MM.1S (cell line): ENCODE measurements around the gene EXOSC6.

Experiments used
- DNase-seq: peaks from one replicate; pipeline ENCODE4 v3.0.0-alpha.2; 2015
- H2AFZ ChIP-seq: fragments of 300-600 bp; sonication (generic); 2 replicates; pipeline ENCODE4 v1.6.0; 2016; ENCODE audit warnings: antibody characterized with exemption, low read length
- H3F3A ChIP-seq: fragments of 300-600 bp; sonication (generic); 2 replicates; pipeline ENCODE4 v1.6.1; 2016; ENCODE audit warnings: mild to moderate bottlenecking, antibody characterized with exemption, low read length, moderate library complexity, mixed read lengths; ENCODE audit not compliant: insufficient read depth
- H3K27ac ChIP-seq: fragments of 300-600 bp; sonication (generic); 2 replicates; pipeline ENCODE4 v1.5.1; 2016; ENCODE audit warnings: mild to moderate bottlenecking, low read length
- H3K27me3 ChIP-seq: fragments of 300-600 bp; sonication (generic); replicated peaks from 2 replicates; pipeline ENCODE4 v1.6.0; 2016; ENCODE audit warnings: low read length; ENCODE audit not compliant: insufficient read depth
- H3K36me3 ChIP-seq: fragments of 300-600 bp; sonication (generic); replicated peaks from 2 replicates; pipeline ENCODE4 v1.6.1; 2016; ENCODE audit warnings: mild to moderate bottlenecking, low read length, mixed read lengths; ENCODE audit not compliant: insufficient read depth
- H3K4me1 ChIP-seq: fragments of 300-600 bp; sonication (generic); 2 replicates; pipeline ENCODE4 v1.6.1; 2016; ENCODE audit warnings: low read length, mixed read lengths
- H3K4me2 ChIP-seq: fragments of 300-600 bp; sonication (generic); 2 replicates; pipeline ENCODE4 v1.6.0; 2016; ENCODE audit warnings: low read depth, low read length
- H3K4me3 ChIP-seq: fragments of 300-600 bp; sonication (generic); 2 replicates; pipeline ENCODE4 v1.5.1; 2016; ENCODE audit warnings: low read length, mixed read lengths
- H3K79me2 ChIP-seq: fragments of 300-600 bp; sonication (generic); 2 replicates; pipeline ENCODE4 v1.6.1; 2016; ENCODE audit warnings: mixed run types, low read length, mixed read lengths
- H3K9ac ChIP-seq: fragments of 300-600 bp; sonication (generic); 2 replicates; pipeline ENCODE4 v1.6.1; 2016; ENCODE audit warnings: low read length, mixed read lengths
- H3K9me2 ChIP-seq: fragments of 300-600 bp; sonication (generic); replicated peaks from 2 replicates; pipeline ENCODE4 v1.6.1; 2016; ENCODE audit warnings: mild to moderate bottlenecking, low read length, mixed read lengths; ENCODE audit not compliant: insufficient read depth
- H3K9me3 ChIP-seq: fragments of 300-600 bp; sonication (generic); replicated peaks from 2 replicates; pipeline ENCODE4 v1.6.1; 2016; ENCODE audit warnings: mild to moderate bottlenecking, low read length, mixed read lengths; ENCODE audit not compliant: insufficient read depth
- H4K20me1 ChIP-seq: fragments of 300-600 bp; sonication (generic); 2 replicates; pipeline ENCODE4 v1.6.1; 2016; ENCODE audit warnings: mild to moderate bottlenecking, low read length, moderate library complexity, mixed read lengths; ENCODE audit not compliant: insufficient read depth
- EZH2 ChIP-seq: fragments of 300-600 bp; sonication (generic); optimal IDR thresholded peaks from 2 replicates; pipeline ENCODE3; 2017; ENCODE audit warnings: low read depth, mild to moderate bottlenecking, antibody characterized with exemption, low read length, mixed read lengths
- EZH2phosphoT487 ChIP-seq: fragments of 300-600 bp; sonication (generic); IDR thresholded peaks from 2 replicates; pipeline ENCODE4 v1.6.1; 2018; ENCODE audit warnings: antibody characterized with exemption, low read length
- TF ChIP-seq, protein P1 (sequence below): fragments of 300-600 bp; sonication (generic); IDR thresholded peaks from 2 replicates; pipeline ENCODE4 v1.5.1; 2016; ENCODE audit warnings: antibody characterized with exemption, low read length, mixed read lengths

Gene EXOSC6

DNA sequence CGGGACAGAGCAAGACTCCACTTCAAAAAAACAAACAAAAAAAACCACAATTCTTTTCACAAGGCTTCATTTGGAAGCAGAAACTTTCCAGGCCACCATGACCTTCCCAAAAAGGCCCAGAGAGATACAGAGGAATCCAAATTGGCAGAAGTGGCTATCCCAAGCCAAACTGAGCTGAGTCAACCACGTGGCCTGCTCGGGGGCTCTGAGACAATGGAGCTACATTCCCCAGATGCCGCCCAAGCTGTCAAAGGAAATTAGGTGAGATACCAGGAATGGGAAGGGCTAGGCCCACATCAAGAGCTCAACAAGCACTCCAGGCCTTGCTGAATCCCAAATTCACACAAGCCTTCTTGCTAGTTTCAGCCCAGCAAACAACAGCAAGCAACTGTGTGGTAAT, 5.7 kb upstream of the EXOSC6 start:
- H3F3A ChIP-seq: peaks cover 21% of the 10 kb centered on the region
- DNase-seq: no peak
- no peaks in the 10 kb centered on the region for H3K4me1 ChIP-seq

DNA sequence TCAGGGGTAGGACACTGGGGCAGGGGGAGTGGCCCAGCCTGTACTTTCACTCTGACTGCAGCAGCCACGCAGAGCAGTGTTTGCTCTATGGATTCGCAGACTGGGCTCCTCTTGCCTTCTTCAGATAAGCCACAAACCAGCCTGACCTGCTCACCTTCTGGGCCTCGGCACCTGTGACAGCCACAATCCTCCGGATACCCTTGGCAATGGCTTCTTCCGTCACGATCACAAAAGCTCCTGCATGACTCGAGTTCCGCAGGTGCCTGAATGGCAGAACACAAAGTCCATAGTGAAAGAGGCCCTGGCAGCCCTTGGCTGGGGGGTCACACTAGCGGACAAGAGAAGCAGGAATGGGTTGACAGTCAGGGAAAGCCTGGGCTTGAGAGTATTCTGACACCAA, 3.8 kb upstream of the EXOSC6 start:
- no peak for DNase-seq
- TF ChIP-seq EZH2 (no peak), EZH2phosphoT487 (no peak)
- TF ChIP-seq, protein P1, sequence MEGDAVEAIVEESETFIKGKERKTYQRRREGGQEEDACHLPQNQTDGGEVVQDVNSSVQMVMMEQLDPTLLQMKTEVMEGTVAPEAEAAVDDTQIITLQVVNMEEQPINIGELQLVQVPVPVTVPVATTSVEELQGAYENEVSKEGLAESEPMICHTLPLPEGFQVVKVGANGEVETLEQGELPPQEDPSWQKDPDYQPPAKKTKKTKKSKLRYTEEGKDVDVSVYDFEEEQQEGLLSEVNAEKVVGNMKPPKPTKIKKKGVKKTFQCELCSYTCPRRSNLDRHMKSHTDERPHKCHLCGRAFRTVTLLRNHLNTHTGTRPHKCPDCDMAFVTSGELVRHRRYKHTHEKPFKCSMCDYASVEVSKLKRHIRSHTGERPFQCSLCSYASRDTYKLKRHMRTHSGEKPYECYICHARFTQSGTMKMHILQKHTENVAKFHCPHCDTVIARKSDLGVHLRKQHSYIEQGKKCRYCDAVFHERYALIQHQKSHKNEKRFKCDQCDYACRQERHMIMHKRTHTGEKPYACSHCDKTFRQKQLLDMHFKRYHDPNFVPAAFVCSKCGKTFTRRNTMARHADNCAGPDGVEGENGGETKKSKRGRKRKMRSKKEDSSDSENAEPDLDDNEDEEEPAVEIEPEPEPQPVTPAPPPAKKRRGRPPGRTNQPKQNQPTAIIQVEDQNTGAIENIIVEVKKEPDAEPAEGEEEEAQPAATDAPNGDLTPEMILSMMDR: no peak
- H3K9me2 ChIP-seq: no peaks in the 10 kb centered on the region
- no peak overlapping the region for H2AFZ ChIP-seq
- no peaks in the 10 kb centered on the region for H3K4me1 ChIP-seq
- H3K36me3 ChIP-seq: 0 out of 2 replicates have a peak, but pooled peaks cover 15% of the 10 kb centered on the region
- H3K27me3 ChIP-seq: no peaks in the 10 kb centered on the region
- peaks cover 33% of the 10 kb centered on the region for H3F3A ChIP-seq
- no peak overlapping the region for H3K9ac ChIP-seq
- no peak overlapping the region for H3K4me2 ChIP-seq
- H3K27ac ChIP-seq: no peak overlapping the region
- no peaks in the 10 kb centered on the region for H4K20me1 ChIP-seq
- peaks cover 6% of the 10 kb centered on the region for H3K79me2 ChIP-seq
- H3K9me3 ChIP-seq: no peaks in the 10 kb centered on the region
- no peak overlapping the region for H3K4me3 ChIP-seq

More for the DNA sequence above, 5.7 kb upstream of the EXOSC6 start:
- H4K20me1 ChIP-seq: no peaks in the 10 kb centered on the region
- H3K4me2 ChIP-seq: no peak overlapping the region
- H3K9ac ChIP-seq: no peak overlapping the region
- no peaks in the 10 kb centered on the region for H3K9me3 ChIP-seq
- H3K4me3 ChIP-seq: no peak overlapping the region
- no peaks in the 10 kb centered on the region for H3K79me2 ChIP-seq
- peaks cover 21% of the 10 kb centered on the region for H3K36me3 ChIP-seq
- H3K9me2 ChIP-seq: no peaks in the 10 kb centered on the region
- H2AFZ ChIP-seq: no peak overlapping the region
- H3K27me3 ChIP-seq: no peaks in the 10 kb centered on the region
- TF ChIP-seq EZH2: no peak
- no peak for TF ChIP-seq EZH2phosphoT487
- TF ChIP-seq, protein P1: no peak
- H3K27ac ChIP-seq: no peak overlapping the region

DNA sequence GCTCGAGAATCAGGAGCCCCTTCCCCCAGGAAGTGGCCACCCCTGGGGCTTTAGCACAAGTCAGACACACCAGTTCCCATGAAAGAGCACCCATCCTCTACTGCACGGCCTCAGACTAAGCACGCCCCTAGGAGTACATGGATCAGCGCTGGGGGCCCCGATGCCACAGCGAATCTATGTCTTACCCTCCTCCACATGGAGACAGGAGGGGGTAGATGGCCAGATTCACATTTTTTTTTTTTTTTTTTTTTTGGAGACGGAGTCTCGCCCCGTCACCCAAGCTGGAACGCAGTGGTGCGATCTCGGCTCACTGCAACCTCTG, 3.2 kb upstream of the EXOSC6 start:
- no peaks in the 10 kb centered on the region for H3K27me3 ChIP-seq
- H3K9me3 ChIP-seq: no peaks in the 10 kb centered on the region
- peaks cover 33% of the 10 kb centered on the region for H3F3A ChIP-seq
- no peak for TF ChIP-seq EZH2
- TF ChIP-seq, protein P1: no peak
- no peak for TF ChIP-seq EZH2phosphoT487
- H3K9ac ChIP-seq: no peak overlapping the region
- H3K79me2 ChIP-seq: peaks cover 11% of the 10 kb centered on the region
- 0 out of 2 replicates have a peak, but pooled peaks cover 15% of the 10 kb centered on the region for H3K36me3 ChIP-seq
- no peaks in the 10 kb centered on the region for H3K4me1 ChIP-seq
- DNase-seq: no peak
- H3K4me2 ChIP-seq: no peak overlapping the region
- no peaks in the 10 kb centered on the region for H4K20me1 ChIP-seq
- no peak overlapping the region for H3K27ac ChIP-seq
- H2AFZ ChIP-seq: no peak overlapping the region
- no peak overlapping the region for H3K4me3 ChIP-seq
- H3K9me2 ChIP-seq: no peaks in the 10 kb centered on the region
